GM19240 (cell line): ENCODE measurements around the gene ZBTB16.

Experiments used
- DNase-seq: peaks from one replicate; pipeline ENCODE4 v3.0.0; 2011; ENCODE audit warnings: low spot score; ENCODE audit not compliant: insufficient read length

Gene ZBTB16

DNA sequence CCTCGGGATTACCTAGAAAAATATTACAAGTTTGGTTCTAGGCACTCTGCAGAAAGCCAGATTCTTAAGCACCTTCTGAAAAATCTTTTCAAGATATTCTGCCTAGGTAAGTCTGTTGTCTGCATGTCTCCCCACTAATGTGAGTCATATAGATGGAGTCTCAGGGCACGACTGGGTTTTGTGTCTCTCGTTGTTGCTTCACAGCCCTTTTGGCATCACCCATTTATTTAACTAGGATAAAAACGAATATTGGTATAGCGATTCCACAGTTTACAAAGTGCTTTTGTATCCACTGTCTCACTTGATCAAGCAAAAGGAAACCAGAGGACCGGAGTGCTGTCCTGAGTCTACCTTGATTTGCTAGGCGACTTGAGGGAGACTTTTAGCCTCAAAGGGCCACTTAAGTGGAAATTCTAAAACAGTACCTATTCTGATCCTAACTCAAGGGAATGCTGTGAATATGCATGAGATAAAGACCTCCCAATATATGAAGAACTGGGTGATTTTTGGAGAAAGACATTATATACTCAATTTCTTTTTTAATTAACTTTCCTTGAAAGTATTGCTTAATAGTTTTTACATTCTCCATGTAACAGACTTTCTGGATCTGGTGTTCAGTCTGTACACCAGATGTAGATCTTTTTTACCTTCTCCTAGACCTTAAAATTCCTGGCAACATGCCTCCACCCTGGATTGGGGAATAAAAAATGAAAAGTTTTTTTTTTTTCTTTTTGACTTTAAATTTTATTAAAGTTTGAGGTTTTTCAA, 237.3 kb downstream of the ZBTB16 start:
- no peak for DNase-seq

DNA sequence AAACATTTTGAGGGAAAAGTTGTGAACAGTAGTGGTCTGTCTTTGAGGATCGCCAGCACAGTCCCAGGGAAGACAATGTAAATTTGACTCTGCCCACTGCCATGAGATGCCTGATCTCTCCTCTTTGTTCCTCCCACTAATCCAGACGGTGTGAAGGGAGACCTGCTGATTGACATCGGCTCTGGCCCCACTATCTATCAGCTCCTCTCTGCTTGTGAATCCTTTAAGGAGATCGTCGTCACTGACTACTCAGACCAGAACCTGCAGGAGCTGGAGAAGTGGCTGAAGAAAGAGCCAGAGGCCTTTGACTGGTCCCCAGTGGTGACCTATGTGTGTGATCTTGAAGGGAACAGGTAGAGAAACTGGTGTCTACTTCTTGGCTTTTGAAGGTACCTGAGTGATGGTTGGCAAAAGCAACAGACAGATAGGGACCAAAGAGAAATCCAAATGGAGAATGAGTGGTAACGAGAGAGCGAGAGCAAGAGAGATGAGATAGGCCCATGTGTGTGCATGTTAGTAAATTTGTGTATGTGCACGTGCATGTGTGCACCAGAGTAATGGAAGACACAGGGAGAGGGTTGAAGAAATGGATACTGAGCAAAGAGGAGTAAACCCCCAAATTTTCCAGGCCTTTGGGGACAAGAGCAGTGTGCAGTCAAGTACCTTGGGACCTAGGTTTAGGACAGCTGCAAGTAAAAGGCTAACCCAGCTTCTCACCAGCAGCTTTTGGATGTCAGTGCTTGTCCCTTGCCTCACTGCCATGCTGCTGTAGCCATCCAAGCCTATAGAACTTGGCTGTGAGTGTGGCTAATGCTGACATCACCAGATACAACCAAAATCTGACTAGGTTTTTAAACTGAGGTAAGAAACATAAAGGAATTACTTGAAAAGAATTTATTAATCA, 238.5 kb downstream of the ZBTB16 start:
- no peak for DNase-seq

DNA sequence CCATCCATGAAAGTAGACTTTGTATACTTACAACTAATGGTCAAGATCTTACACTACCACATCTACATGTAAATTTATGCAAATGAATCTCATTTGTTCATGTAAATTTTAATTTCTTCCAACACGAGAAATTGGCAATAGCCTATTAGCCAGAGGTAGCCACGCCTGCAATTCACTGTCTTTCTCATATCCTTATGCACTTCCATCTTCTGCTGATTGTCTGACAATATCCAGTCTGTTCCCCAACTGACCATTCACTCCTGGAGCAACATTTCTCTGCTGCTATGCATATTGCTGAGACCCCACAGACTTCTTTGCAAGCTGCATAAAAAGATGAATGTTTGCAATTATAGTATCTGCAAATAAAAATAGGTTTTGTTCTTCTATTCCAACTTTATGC, 239.2 kb downstream of the ZBTB16 start:
- no peak for DNase-seq
